ENCODE measurements around the gene EGFL7.
"Not testable (repeated sequence)": the region's sequence is repeated elsewhere in the genome, so short reads cannot be mapped to it uniquely, and the experiment has no call there.

The EGFL7 gene

DNA sequence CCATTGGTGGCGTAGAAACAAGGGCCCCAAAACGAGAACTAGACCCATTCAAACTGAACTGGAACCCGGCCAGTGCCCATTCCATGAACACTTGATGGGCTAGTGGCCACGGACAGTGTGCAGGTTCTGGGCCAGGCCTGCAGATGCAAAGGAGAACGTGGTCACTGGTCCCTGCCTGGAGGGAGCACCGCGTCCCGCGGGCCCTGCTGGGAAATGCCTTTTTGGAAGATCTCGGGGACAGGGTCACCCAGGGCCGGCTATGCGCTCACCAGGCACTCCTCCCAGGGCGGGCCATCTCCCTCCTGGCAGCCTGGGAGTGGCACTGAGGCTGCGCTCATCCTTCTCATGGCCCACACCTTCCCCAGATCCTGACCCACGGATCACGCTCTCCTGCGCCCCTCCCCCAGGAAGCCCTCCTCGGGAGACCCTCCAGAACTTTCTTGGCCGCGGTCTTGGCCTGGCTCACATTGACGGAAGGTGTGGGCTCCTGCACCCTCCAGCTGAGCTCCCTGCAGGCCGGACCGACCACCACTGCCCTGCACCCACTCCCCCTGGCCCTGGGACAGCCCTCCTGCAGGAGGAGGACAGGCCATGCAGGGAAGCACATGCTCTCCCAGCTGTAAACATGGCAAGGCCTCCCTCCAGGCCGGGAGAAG is 46.9 kb downstream of the EGFL7 start:
- Mint-ChIP-seq H3K27me3 (peaks cover 4% of the 10 kb centered on the region), H3K36me3 (no peaks in the 10 kb centered on the region), H3K4me1 (ENCODE audit: low read depth) (peaks cover 3% of the 10 kb centered on the region), H3K9me3 (ENCODE audit: low read depth) (no peaks in the 10 kb centered on the region), H3K27ac (no peak overlapping the region), H3K4me3 (no peak overlapping the region)

GRCh38 chr9:136710543-136710942 is 47.8 kb downstream of the EGFL7 start:
- Mint-ChIP-seq H3K4me1 (ENCODE audit: low read depth) (peaks cover 3% of the 10 kb centered on the region), H3K36me3 (no peaks in the 10 kb centered on the region), H3K27me3 (peaks cover 4% of the 10 kb centered on the region), H3K27ac (no peak overlapping the region), H3K9me3 (ENCODE audit: low read depth) (no peaks in the 10 kb centered on the region), H3K4me3 (no peak overlapping the region)

DNA sequence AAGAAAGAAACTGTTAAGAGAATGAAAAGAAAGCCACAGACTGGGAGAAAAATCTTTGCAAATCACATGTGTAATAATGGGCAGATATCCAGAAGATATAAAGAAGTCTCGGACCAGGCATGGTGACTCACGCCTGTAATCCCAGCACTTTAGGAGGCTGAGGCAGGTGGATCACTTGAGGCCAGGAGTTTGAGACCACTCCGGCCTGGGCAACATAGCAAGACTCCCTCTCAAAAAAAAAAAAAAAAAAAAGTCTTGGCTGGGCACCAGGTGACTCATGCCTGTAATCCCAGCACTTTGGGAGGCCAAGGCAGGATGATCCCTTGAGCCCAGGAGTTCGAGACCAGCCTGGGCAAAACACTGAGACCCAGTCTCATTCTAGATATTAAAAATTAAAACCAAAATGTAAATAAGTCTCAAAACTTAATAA is 48.5 kb downstream of the EGFL7 start:
- H3K4me3 Mint-ChIP-seq, result peak overlapping the region; percentile 77

GRCh38 chr9:136711751-136712689 is 49.3 kb downstream of the EGFL7 start, which contains the start of gene DIPK1B:
Gene DIPK1B (plus strand): TSS chr9:136712572. CDS start chr9:136712666, 94 bp downstream.
- peaks cover 3% of the 10 kb centered on the region for H3K4me1 Mint-ChIP-seq (ENCODE audit: low read depth)
- H3K27ac Mint-ChIP-seq, result no peak within 1 kb of the TSS
- H3K4me3 Mint-ChIP-seq, result peak within 1 kb of the TSS; percentile 77
- no peaks in the 10 kb centered on the region for H3K9me3 Mint-ChIP-seq (ENCODE audit: low read depth)
- H3K27me3 Mint-ChIP-seq, result peaks cover 7% of the 10 kb centered on the region
- H3K36me3 Mint-ChIP-seq, result no peaks in the 10 kb centered on the region

More for the DNA sequence above, 48.5 kb downstream of the EGFL7 start:
- H3K27me3 Mint-ChIP-seq; H3K36me3 Mint-ChIP-seq; H3K9me3 Mint-ChIP-seq (ENCODE audit: low read depth); H3K27ac Mint-ChIP-seq; H3K4me1 Mint-ChIP-seq (ENCODE audit: low read depth): not testable (repeated sequence)

DNA sequence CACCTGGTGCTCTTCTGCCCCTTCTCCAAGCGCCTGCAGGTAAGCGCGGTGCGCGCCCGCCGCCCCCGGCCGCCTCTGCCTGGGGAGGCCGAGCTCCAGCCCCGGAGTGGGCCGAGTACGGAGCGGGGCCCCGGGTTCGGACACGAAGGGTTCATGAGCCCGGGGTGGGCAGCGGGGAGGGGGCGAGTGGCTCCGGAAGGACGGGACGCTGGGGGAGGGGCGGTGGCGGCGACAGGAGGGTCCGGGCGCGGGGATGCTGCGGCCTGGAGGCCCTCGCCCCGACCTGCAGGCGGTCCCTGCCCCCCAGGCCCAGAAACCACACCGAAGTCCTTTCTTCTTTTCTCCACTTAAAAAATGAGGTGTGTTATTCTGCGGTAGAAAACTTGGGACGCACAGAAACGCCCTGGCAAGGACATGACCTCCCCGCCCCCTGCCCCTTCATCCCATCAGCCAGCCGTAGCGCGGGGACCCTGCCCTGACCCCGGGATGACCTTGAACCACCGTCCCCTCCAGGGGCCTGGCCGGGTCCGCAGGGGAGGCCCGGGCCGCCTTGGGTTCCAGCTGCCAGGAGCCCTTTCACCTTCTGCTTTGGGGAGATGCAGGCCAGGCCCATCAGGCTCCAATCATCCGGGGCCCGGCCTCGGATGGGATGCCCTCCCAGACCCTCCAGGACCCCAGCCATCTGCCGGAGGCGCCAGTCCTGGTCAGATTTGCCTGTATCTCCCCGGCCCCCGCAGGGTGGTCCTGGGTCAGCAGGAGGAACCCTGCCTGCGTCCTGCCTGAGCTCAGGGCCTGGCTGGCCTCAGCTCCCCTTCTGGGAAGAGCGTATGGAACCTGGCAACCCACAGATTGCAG is 50.2 kb downstream of the EGFL7 start:
- H3K27me3 Mint-ChIP-seq, result peaks cover 7% of the 10 kb centered on the region
- peaks cover 3% of the 10 kb centered on the region for H3K4me1 Mint-ChIP-seq (ENCODE audit: low read depth)
- H3K9me3 Mint-ChIP-seq (ENCODE audit: low read depth), result no peaks in the 10 kb centered on the region
- H3K4me3 Mint-ChIP-seq, result no peak overlapping the region
- H3K27ac Mint-ChIP-seq, result no peak overlapping the region
- H3K36me3 Mint-ChIP-seq, result no peaks in the 10 kb centered on the region

GRCh38 chr9:136713550-136713949 is 50.8 kb downstream of the EGFL7 start:
- Mint-ChIP-seq H3K4me3 (peak overlapping the region; percentile 13), H3K27ac (no peak overlapping the region), H3K4me1 (ENCODE audit: low read depth) (peaks cover 5% of the 10 kb centered on the region), H3K27me3 (peaks cover 7% of the 10 kb centered on the region), H3K36me3 (no peaks in the 10 kb centered on the region), H3K9me3 (ENCODE audit: low read depth) (no peaks in the 10 kb centered on the region)

DNA sequence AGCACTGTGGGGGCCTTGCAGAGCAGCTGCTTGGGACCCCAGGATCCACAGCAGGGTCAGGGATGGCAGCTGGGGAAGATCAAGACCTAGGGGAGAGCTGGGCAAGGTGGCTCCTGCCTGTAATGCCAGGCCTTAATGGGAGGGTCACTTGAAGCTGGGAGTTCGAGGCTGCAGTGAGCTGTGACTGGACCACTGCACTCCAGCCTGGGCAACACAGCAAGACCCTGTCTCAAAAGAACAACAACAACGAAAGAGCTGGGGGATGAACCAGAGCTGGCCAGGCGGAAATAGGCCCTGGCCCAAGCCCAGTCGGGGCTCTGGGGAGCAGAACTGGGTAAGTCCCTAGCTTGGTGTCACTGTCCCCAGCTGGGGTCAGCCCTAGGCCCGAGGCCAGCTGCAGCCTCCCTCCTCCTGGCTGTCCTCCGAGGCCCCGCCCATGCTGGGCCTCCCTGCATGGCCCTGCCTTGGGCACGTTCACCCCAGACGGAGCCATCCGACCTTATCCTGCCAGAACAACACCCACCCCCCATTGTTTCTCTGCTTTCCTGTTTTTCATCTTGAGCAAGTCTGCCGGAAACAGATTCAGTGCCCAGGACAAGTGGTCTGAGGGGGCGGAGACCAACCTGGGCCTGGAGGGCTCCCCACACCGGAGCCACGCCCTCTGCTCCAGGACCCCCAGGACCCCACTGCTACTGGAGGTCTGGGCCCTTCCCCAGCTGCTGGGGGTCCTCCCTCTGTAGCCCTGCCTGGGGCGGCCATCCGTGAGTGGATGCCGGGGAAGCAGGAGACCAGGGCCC is 51.6 kb downstream of the EGFL7 start:
- no peaks in the 10 kb centered on the region for H3K36me3 Mint-ChIP-seq
- peak overlapping the region; percentile 13 for H3K4me3 Mint-ChIP-seq
- H3K9me3 Mint-ChIP-seq (ENCODE audit: low read depth), result no peaks in the 10 kb centered on the region
- H3K4me1 Mint-ChIP-seq (ENCODE audit: low read depth), result peaks cover 7% of the 10 kb centered on the region
- no peak overlapping the region for H3K27ac Mint-ChIP-seq
- peaks cover 7% of the 10 kb centered on the region for H3K27me3 Mint-ChIP-seq

DNA sequence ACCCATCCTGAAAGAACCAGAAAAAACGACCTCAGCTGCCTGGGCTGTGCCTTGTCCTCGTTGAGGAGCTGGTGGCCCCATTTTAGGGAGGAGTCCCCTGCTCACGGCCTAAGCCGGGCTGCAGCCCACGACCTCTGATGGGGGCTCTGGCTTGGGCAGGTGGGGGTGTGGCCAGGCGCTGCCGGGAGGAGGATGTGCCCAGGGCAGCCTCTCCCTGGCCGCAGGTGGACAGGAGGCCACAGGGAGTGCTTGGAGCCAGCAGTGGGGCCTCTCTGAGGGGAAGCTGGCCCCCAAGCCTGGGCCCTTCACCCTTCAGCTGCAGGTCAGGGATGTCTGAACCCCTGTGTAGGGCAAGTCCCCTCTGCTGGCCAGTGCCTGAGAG is 52.2 kb downstream of the EGFL7 start:
- H3K9me3 Mint-ChIP-seq (ENCODE audit: low read depth), result no peaks in the 10 kb centered on the region
- H3K4me1 Mint-ChIP-seq (ENCODE audit: low read depth), result peaks cover 8% of the 10 kb centered on the region
- H3K4me3 Mint-ChIP-seq, result no peak overlapping the region
- H3K27ac Mint-ChIP-seq, result no peak overlapping the region
- H3K36me3 Mint-ChIP-seq, result no peaks in the 10 kb centered on the region
- H3K27me3 Mint-ChIP-seq, result peaks cover 7% of the 10 kb centered on the region

DNA sequence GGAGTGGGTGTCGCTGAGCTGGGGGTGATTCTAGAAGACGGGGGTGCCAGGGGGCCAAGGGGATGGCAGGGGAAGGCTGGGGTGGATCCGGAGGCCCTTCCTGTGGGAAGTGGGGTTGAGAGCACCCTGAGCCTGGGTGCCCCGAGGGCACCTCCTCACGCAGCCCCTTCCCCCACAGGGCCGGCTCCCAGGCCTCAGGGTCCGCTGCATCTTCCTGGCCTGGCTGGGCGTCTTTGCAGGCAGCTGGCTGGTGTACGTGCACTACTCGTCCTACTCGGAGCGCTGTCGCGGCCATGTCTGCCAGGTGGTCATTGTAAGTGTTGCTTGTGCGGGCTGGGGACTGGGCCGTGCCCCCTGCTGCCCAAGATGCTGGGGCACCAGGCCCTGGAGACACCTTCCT is 54.7 kb downstream of the EGFL7 start:
- Mint-ChIP-seq H3K36me3 (no peaks in the 10 kb centered on the region), H3K9me3 (ENCODE audit: low read depth) (no peaks in the 10 kb centered on the region), H3K4me1 (ENCODE audit: low read depth) (peaks cover 10% of the 10 kb centered on the region), H3K27me3 (peaks cover 3% of the 10 kb centered on the region), H3K4me3 (no peak overlapping the region), H3K27ac (no peak overlapping the region)

DNA sequence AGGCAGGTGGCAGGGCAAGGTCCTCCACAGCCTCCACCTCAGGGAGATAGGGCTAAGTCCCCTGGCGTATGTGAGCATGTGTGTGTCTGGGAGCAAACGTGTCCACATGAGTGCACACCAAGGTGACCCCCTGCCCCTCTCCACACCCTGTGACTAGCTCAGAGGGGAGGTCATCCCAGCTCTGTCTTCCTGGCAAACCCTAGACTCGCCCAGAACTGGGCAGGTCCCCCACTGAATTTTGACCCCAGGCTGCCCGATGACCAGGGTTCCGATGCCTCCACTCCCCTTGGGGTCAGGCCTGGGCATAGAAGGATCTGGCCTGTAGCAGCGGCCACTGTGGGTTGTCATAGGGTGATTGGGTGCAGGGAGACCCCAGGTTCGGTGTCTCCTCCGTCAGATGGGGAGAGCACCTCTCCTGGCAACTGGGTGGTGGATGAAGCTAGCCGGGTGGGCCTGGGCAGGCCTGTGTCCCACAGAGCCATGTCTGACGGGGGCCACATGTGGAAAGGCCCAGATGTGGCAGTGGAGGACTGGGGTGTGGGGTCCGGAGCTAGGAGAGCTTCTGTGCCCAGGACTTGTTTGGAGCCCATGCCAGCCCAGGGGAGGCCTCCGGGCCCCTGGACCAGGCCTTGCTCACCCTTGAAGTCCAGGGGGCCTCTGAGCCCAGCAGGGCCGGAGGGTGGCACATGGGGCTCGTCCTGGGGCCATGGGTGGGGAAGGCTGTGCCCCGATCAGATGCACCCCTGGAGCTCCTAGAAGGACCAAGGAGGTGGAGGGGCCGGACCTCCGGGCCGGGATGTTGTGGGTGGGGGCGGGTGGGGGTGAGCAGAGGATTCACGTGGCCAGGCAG is 55.9 kb downstream of the EGFL7 start:
- Mint-ChIP-seq H3K4me3 (no peak overlapping the region), H3K36me3 (no peaks in the 10 kb centered on the region), H3K9me3 (ENCODE audit: low read depth) (no peaks in the 10 kb centered on the region), H3K27me3 (peaks cover 3% of the 10 kb centered on the region), H3K27ac (no peak overlapping the region), H3K4me1 (ENCODE audit: low read depth) (peaks cover 10% of the 10 kb centered on the region)

DNA sequence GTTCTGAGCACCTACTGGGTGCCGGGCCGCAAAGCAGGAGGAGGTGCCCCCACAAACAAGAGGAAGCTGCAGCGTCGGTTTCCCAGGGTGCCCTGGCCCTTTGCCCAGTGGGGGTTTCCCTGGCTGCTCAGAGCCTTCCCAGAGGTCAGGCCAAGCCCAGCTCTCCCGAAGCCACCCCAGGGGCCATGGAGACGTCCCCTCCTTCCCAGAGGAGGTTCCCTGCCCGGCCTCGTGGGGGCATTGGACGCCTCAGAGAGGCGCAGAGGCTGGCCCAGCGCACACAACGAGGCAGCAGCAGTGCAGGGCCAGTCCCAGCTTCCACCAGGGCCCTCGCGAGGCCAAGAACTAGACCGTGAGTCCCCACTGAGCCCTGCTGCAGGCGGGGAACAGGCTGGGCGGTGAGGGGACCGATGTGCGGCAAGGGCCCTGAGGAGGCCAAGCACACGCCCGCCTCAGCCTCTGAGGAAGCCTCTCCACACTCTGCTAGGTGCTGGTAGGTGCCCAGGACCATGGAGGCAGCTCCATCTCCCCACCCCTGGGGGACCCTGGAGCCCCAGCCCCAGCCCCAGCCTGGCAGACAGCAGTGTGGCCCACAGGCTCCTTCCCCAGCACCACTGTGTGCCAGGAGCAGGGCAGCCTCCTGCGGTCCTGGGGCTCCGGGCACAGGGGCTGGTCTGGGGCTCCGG is 56.6 kb downstream of the EGFL7 start:
- Mint-ChIP-seq H3K27ac (no peak overlapping the region), H3K4me3 (no peak overlapping the region), H3K9me3 (ENCODE audit: low read depth) (no peaks in the 10 kb centered on the region), H3K27me3 (peaks cover 3% of the 10 kb centered on the region), H3K36me3 (no peaks in the 10 kb centered on the region), H3K4me1 (ENCODE audit: low read depth) (peaks cover 15% of the 10 kb centered on the region)

- no peak overlapping the region for H3K4me3 Mint-ChIP-seq
- no peak overlapping the region for H3K27ac Mint-ChIP-seq
- no peaks in the 10 kb centered on the region for H3K9me3 Mint-ChIP-seq (ENCODE audit: low read depth)
- H3K36me3 Mint-ChIP-seq, result no peaks in the 10 kb centered on the region
- H3K4me1 Mint-ChIP-seq (ENCODE audit: low read depth), result peaks cover 20% of the 10 kb centered on the region
- H3K27me3 Mint-ChIP-seq, result peaks cover 3% of the 10 kb centered on the region
Observed at GRCh38 chr9:136720251-136720897, 57.7 kb downstream of the EGFL7 start.

Data from activated naive CD8-positive, alpha-beta T cell (primary cell).